ENCODE measurements around the gene CFAP97D1.

Gene CFAP97D1

GRCh38 chr17:43779145-43780125 is 800 bp upstream of the CFAP97D1 start (continued):
- TF ChIP-seq PATZ1 (tag by site-specific recombination; IDR thresholded peaks at IDR 0.05) (peak; percentile 29; the same call in 1 of the 2 replicates), ZNF501 (tag by site-specific recombination; IDR thresholded peaks at IDR 0.05) (no peak), PRDM10 (tag by site-specific recombination; IDR thresholded peaks at IDR 0.05) (peak; percentile 95), SCRT2 (tag by site-specific recombination; IDR thresholded peaks at IDR 0.05) (no peak), ZNF121 (tag by site-specific recombination; IDR thresholded peaks at IDR 0.05) (no peak), ZNF621 (tag by site-specific recombination; IDR thresholded peaks at IDR 0.05) (no peak), ZNF549 (tag by site-specific recombination; IDR thresholded peaks at IDR 0.05) (no peak), ZNF280C (tag by site-specific recombination; IDR thresholded peaks at IDR 0.05) (no peak), ZXDB (tag by site-specific recombination; IDR thresholded peaks at IDR 0.05) (no peak), ZNF239 (tag by site-specific recombination; IDR thresholded peaks at IDR 0.05) (no peak), ZNF658 (tag by site-specific recombination; IDR thresholded peaks at IDR 0.05) (no peak), MYNN (tag by site-specific recombination; IDR thresholded peaks at IDR 0.05; ENCODE audit: borderline replicate concordance) (no peak), ZBTB1 (tag by site-specific recombination; IDR thresholded peaks at IDR 0.05) (no peak), ZNF366 (tag by site-specific recombination; conservative IDR thresholded peaks at IDR 0.05) (no peak), ZBTB8A (tag by site-specific recombination; IDR thresholded peaks at IDR 0.05) (0 out of 2 replicates have a peak, but pooled peaks have one; percentile 3), ZSCAN30 (tag by site-specific recombination; IDR thresholded peaks at IDR 0.05) (no peak), REPIN1 (tag by site-specific recombination; IDR thresholded peaks at IDR 0.05; ENCODE audit: low read depth) (no peak), SCRT1 (tag by site-specific recombination; IDR thresholded peaks at IDR 0.05; ENCODE audit: borderline replicate concordance) (no peak), KLF9 (tag by site-specific recombination; IDR thresholded peaks at IDR 0.05; ENCODE audit: low read depth) (no peak), ZNF16 (tag by site-specific recombination; IDR thresholded peaks at IDR 0.05; ENCODE audit: low read depth) (no peak), INSM2 (tag by site-specific recombination; IDR thresholded peaks at IDR 0.05) (no peak), ZNF114 (tag by site-specific recombination; IDR thresholded peaks at IDR 0.05) (no peak), ZNF830 (tag by site-specific recombination; IDR thresholded peaks at IDR 0.05; ENCODE audit: low read depth) (no peak), PBX3 (CRISPR knock-in tag; IDR thresholded peaks at IDR 0.05) (no peak), ZNF311 (tag by site-specific recombination; IDR thresholded peaks at IDR 0.05; ENCODE audit: borderline replicate concordance) (no peak), ZNF23 (tag by site-specific recombination; IDR thresholded peaks at IDR 0.05; ENCODE audit: borderline replicate concordance) (no peak), ZNF19 (tag by site-specific recombination; IDR thresholded peaks at IDR 0.05; ENCODE audit: low read depth) (no peak), ZNF785 (tag by site-specific recombination; IDR thresholded peaks at IDR 0.05) (no peak)

Data from HEK293 (cell line).